CD14-positive monocyte (primary cell): ENCODE measurements around the gene CNIH2. TPM values are rescaled to one million over a fixed set of nuclear protein-coding genes. Genes with fewer than 3 reads are reported as not detected.

ENCODE experiments used
- DNase-seq, 3 donors: peaks; one replicate each; pipeline ENCODE4 v3.0.0-alpha.2; 2011 to 2022
- H2AFZ ChIP-seq: 2 replicates; pipeline ENCODE4 v1.6.0; 2012; ENCODE audit warnings: mild to moderate bottlenecking, low read depth, low read length, inconsistent platforms; ENCODE audit not compliant: insufficient read depth, poor library complexity, severe bottlenecking
- H3K27ac ChIP-seq, 2 donors: 1 replicate in 1 of 2; 2 replicates in 1 of 2; pipeline ENCODE4 v1.5.1; 2012 to 2013; ENCODE audit warnings: low read length in 2 of 2, control low read depth in 1 of 2, inconsistent platforms in 1 of 2, low read depth in 1 of 2, mild to moderate bottlenecking in 1 of 2
- H3K27me3 ChIP-seq, 2 donors: one replicate each; pipeline versions ENCODE4 v1.6.0 to v1.6.1; 2011 to 2013; ENCODE audit warnings: low read length in 2 of 2; ENCODE audit not compliant: control insufficient read depth in 2 of 2, insufficient read depth in 2 of 2
- H3K36me3 ChIP-seq, 2 donors: replicated peaks in 1 of 2; 1 replicate in 1 of 2; 2 replicates in 1 of 2; pipeline versions ENCODE4 v1.5.1 to v1.6.1; 2012 to 2013; ENCODE audit warnings: low read length in 2 of 2, control low read depth in 1 of 2, inconsistent platforms in 1 of 2, mild to moderate bottlenecking in 1 of 2; ENCODE audit not compliant: insufficient read depth in 2 of 2, control insufficient read depth in 1 of 2
- H3K4me1 ChIP-seq, 2 donors: 1 replicate in 1 of 2; 2 replicates in 1 of 2; pipeline versions ENCODE4 v1.5.1 to v1.6.1; 2012 to 2013; ENCODE audit warnings: low read length in 2 of 2, control low read depth in 1 of 2, inconsistent platforms in 1 of 2, mild to moderate bottlenecking in 1 of 2, moderate library complexity in 1 of 2; ENCODE audit not compliant: insufficient read depth in 2 of 2, control insufficient read depth in 1 of 2
- H3K4me2 ChIP-seq: replicated peaks from 2 replicates; pipeline ENCODE3; 2012; ENCODE audit warnings: low read length, moderate library complexity, mild to moderate bottlenecking; ENCODE audit not compliant: poor library complexity, severe bottlenecking; ENCODE audit errors: extremely low read depth
- H3K4me3 ChIP-seq, 3 experiments: fragments of 200-600 bp in 1 of 3; sonication (generic) in 1 of 3; replicated peaks in 1 of 3; 1 replicate in 2 of 3; 2 replicates in 1 of 3; pipeline ENCODE4 v1.5.1; 2011 to 2013; ENCODE audit warnings: low read length in 3 of 3, mild to moderate bottlenecking in 3 of 3, control low read depth in 2 of 3, low read depth in 2 of 3, inconsistent platforms in 1 of 3, moderate library complexity in 1 of 3
- H3K79me2 ChIP-seq: 2 replicates; pipeline ENCODE4 v1.6.0; 2012; ENCODE audit warnings: mild to moderate bottlenecking, control low read depth, inconsistent platforms, low read length, moderate library complexity; ENCODE audit not compliant: insufficient read depth
- H3K9ac ChIP-seq: 2 replicates; pipeline ENCODE4 v1.6.0; 2017; ENCODE audit warnings: low read length, mild to moderate bottlenecking; ENCODE audit not compliant: insufficient read depth, poor library complexity, severe bottlenecking
- H3K9me3 ChIP-seq, 2 donors: replicated peaks in 1 of 2; 1 replicate in 1 of 2; 2 replicates in 1 of 2; pipeline versions ENCODE4 v1.5.1 to v1.6.1; 2012 to 2013; ENCODE audit warnings: low read length in 2 of 2, control low read depth in 1 of 2; ENCODE audit not compliant: control insufficient read depth in 1 of 2, insufficient read depth in 1 of 2
- H4K20me1 ChIP-seq: 2 replicates; pipeline ENCODE4 v1.6.0; 2012; ENCODE audit warnings: mild to moderate bottlenecking, low read length, control low read depth, moderate library complexity; ENCODE audit not compliant: insufficient read depth
- H3K27ac Mint-ChIP-seq, 7 donors: one replicate each; pipeline ENCODE4 v1.8.0; 2020; ENCODE audit warnings: mild to moderate bottlenecking in 7 of 7, mixed read lengths in 7 of 7, moderate library complexity in 6 of 7, inconsistent platforms in 2 of 7
- H3K27me3 Mint-ChIP-seq, 3 donors: one replicate each; pipeline ENCODE4 v1.8.0; 2021 to 2022; ENCODE audit warnings: low read depth in 3 of 3, mild to moderate bottlenecking in 3 of 3, mixed read lengths in 3 of 3, moderate library complexity in 3 of 3, inconsistent platforms in 1 of 3
- H3K36me3 Mint-ChIP-seq, 2 donors: one replicate each; pipeline ENCODE4 v1.8.0; 2020; ENCODE audit warnings: mixed read lengths in 2 of 2, inconsistent platforms in 1 of 2, mild to moderate bottlenecking in 1 of 2
- H3K4me1 Mint-ChIP-seq: one replicate; pipeline ENCODE4 v1.8.0; 2020; ENCODE audit warnings: mild to moderate bottlenecking, mixed read lengths
- H3K4me3 Mint-ChIP-seq, 2 donors: one replicate each; pipeline ENCODE4 v1.8.0; 2020; ENCODE audit warnings: mild to moderate bottlenecking in 2 of 2, mixed read lengths in 2 of 2, moderate library complexity in 1 of 2
- H3K9me3 Mint-ChIP-seq, 7 donors: one replicate each; pipeline ENCODE4 v1.8.0; 2020 to 2022; ENCODE audit warnings: mixed read lengths in 7 of 7, mild to moderate bottlenecking in 6 of 7, moderate library complexity in 6 of 7, inconsistent platforms in 2 of 7
- CTCF ChIP-seq: fragments of 200-600 bp; IDR thresholded peaks from one replicate; pipeline ENCODE4 v1.8.0; 2022; ENCODE audit warnings: antibody characterized with exemption, mild to moderate bottlenecking
- WGBS: methylation state at CpG from one replicate; pipeline ENCODE4 v1.1.5; 2013; ENCODE audit warnings: missing lambda C conversion rate; ENCODE audit not compliant: insufficient coverage; 5-methylcytosine and 5-hydroxymethylcytosine counted together
- intact Hi-C, 2 donors: fragments of 100-400 bp; cut with micrococcal nuclease; formaldehyde crosslinking; loops; one replicate each; pipeline versions ENCODE4 v1.15.0 to v1.15.1; 2023
- polyA plus RNA-seq, 3 donors: library from polyadenylated mRNA; depleted of rRNA in 1 of 3; unstranded in 2 of 3; stranded (reverse) in 1 of 3; fragments of 300-500 nt in 2 of 3; fragments of >200 nt in 1 of 3; fragmentation: Illumina TruSeq in 2 of 3; gene quantifications; 1 replicate in 2 of 3; 2 replicates in 1 of 3; pipeline ENCODE4 v1.2.3, GENCODE V29; 2012 to 2021

Gene CNIH2
- polyA plus RNA-seq, 3 donors = 1.2 TPM; not detected in 2

- H3K79me2 ChIP-seq = peaks cover 9% of the 10 kb centered on the region
- no peak overlapping the region for H3K9ac ChIP-seq
- no peak for DNase-seq
- H3K36me3 ChIP-seq = no peaks in the 10 kb centered on the region
- no peaks in the 10 kb centered on the region for H3K27me3 ChIP-seq
- H3K4me3 ChIP-seq = no peak overlapping the region
- H3K4me1 ChIP-seq = peaks cover 19 to 20% of the 10 kb centered on the region in 2 donors
- H2AFZ ChIP-seq = no peak overlapping the region
- peaks cover 4 to 11% (median 9%) of the 10 kb centered on the region in 3 donors for H3K27me3 Mint-ChIP-seq
- no peak overlapping the region for H3K27ac ChIP-seq
- H4K20me1 ChIP-seq = peaks cover 7% of the 10 kb centered on the region
- WGBS = 98% methylated on average over 8 of the region's 8 CpGs
- H3K9me3 ChIP-seq = no peaks in the 10 kb centered on the region
- H3K9me3 Mint-ChIP-seq = no peaks in the 10 kb centered on the region
- intact Hi-C loops = no loop called here
- peaks cover 16% of the 10 kb centered on the region for H3K4me1 Mint-ChIP-seq
- no peak overlapping the region for H3K4me3 Mint-ChIP-seq
- no peak for TF ChIP-seq CTCF
- H3K4me2 ChIP-seq = no peak overlapping the region
- H3K36me3 Mint-ChIP-seq = peaks cover 5 to 10% of the 10 kb centered on the region in 2 donors
- H3K27ac Mint-ChIP-seq = no peak overlapping the region
Observed at GRCh38 chr11:66264383-66264782, 13.6 kb upstream of the CNIH2 start.

GRCh38 chr11:66264914-66265313 lies 13.1 kb upstream of the CNIH2 start:
- no peaks in the 10 kb centered on the region for H3K9me3 ChIP-seq
- H4K20me1 ChIP-seq = peaks cover 13% of the 10 kb centered on the region
- no peaks in the 10 kb centered on the region for H3K27me3 ChIP-seq
- H3K27ac ChIP-seq = no peak overlapping the region
- H2AFZ ChIP-seq = no peak overlapping the region
- no peak overlapping the region for H3K4me2 ChIP-seq
- Mint-ChIP-seq H3K36me3 (peaks cover 5 to 6% of the 10 kb centered on the region in 2 donors), H3K27me3 (peaks cover 0 to 7% (median 6%) of the 10 kb centered on the region in 3 donors), H3K27ac (no peak overlapping the region), H3K4me1 (peaks cover 21% of the 10 kb centered on the region), H3K9me3 (no peaks in the 10 kb centered on the region), H3K4me3 (no peak overlapping the region)
- intact Hi-C loops = no loop called here
- WGBS = no CpG with 5 or more reads among the region's 12 CpGs
- no peak overlapping the region for H3K9ac ChIP-seq
- H3K36me3 ChIP-seq = no peaks in the 10 kb centered on the region
- no peak for DNase-seq
- H3K4me1 ChIP-seq = peaks cover 24 to 26% of the 10 kb centered on the region in 2 donors
- TF ChIP-seq CTCF = peak; percentile 30
- no peak overlapping the region for H3K4me3 ChIP-seq
- H3K79me2 ChIP-seq = peaks cover 14% of the 10 kb centered on the region
